HG03575 (cell line): ENCODE results near the gene SHISA9.

ENCODE experiments used
- ATAC-seq: cut with Tn5 transposase; IDR thresholded peaks from one replicate; pipeline ENCODE4 v1.9.1; 2021; ENCODE audit not compliant: unreplicated experiment, insufficient number of reproducible peaks, low FRiP score; ENCODE audit errors: extremely low read depth

The SHISA9 gene

GRCh38 chr16:13136901-13137300, 235.5 kb downstream of the SHISA9 start:
- ATAC-seq, result no peak

- ATAC-seq, result no peak
These were observed 237.1 kb downstream of the SHISA9 start for GRCh38 chr16:13138528-13138927.

GRCh38 chr16:13139661-13140241, 238.4 kb downstream of the SHISA9 start:
- no peak for ATAC-seq

GRCh38 chr16:13143551-13143950, 242.2 kb downstream of the SHISA9 start:
- ATAC-seq, result no peak

- ATAC-seq, result no peak
These were observed 245.4 kb downstream of the SHISA9 start for GRCh38 chr16:13146829-13147228.

GRCh38 chr16:13148294-13148693, 246.9 kb downstream of the SHISA9 start:
- no peak for ATAC-seq

- ATAC-seq, result no peak
These were observed 247.4 kb downstream of the SHISA9 start for GRCh38 chr16:13148836-13149235.

GRCh38 chr16:13150181-13150885, 248.9 kb downstream of the SHISA9 start:
- ATAC-seq, result no peak

- no peak for ATAC-seq
These were observed 252.3 kb downstream of the SHISA9 start for GRCh38 chr16:13153696-13154095.

GRCh38 chr16:13154799-13155198, 253.4 kb downstream of the SHISA9 start:
- ATAC-seq, result no peak

- ATAC-seq, result no peak
These were observed 254.0 kb downstream of the SHISA9 start for GRCh38 chr16:13155377-13155776.

- no peak for ATAC-seq
These were observed 254.4 kb downstream of the SHISA9 start for GRCh38 chr16:13155780-13156179.

GRCh38 chr16:13157082-13157481, 255.7 kb downstream of the SHISA9 start:
- no peak for ATAC-seq

- no peak for ATAC-seq
These were observed 257.0 kb downstream of the SHISA9 start for GRCh38 chr16:13158427-13158826.

- ATAC-seq, result no peak
These were observed 263.6 kb downstream of the SHISA9 start for GRCh38 chr16:13165024-13165423.

- ATAC-seq, result no peak
These were observed 266.7 kb downstream of the SHISA9 start for GRCh38 chr16:13168091-13168572.

GRCh38 chr16:13171313-13171712, 269.9 kb downstream of the SHISA9 start:
- no peak for ATAC-seq

GRCh38 chr16:13176711-13177110, 275.3 kb downstream of the SHISA9 start:
- ATAC-seq, result no peak

- ATAC-seq, result no peak
These were observed 276.9 kb downstream of the SHISA9 start for GRCh38 chr16:13178318-13178717.

GRCh38 chr16:13181432-13181831, 280.0 kb downstream of the SHISA9 start:
- ATAC-seq, result no peak

GRCh38 chr16:13186813-13187212, 285.4 kb downstream of the SHISA9 start:
- no peak for ATAC-seq
